Measurements from ENCODE around the gene FRMD4A.

- TF ChIP-seq CTCF (conservative IDR thresholded peaks at IDR 0.05; ENCODE audit: low read depth, low read length): no peak
- no peak for TF ChIP-seq EZH2 (IDR thresholded peaks at IDR 0.05; ENCODE audit: low read length, unreplicated experiment)
- TF ChIP-seq EZH2phosphoT487 (IDR thresholded peaks at IDR 0.05; ENCODE audit: borderline replicate concordance, low read length): no peak
Measured at GRCh38 chr10:13758312-13758711, 572.4 kb downstream of the FRMD4A start.
